Bronchial epithelial cell (primary cell): ENCODE data around the gene ZNF283. TPM values are rescaled to one million over a fixed set of nuclear protein-coding genes. Genes with fewer than 3 reads are reported as not detected.

Experiments used
- DNase-seq: peaks from one replicate; pipeline ENCODE4 v3.0.0-alpha.2; 2010; ENCODE audit warnings: low read depth
- FAIRE-seq: peaks from 2 replicates; lab custom pipeline; 2011; peaks lifted over from hg19 to GRCh38; lab: Jason Lieb, UNC
- H3K27me3 ChIP-seq: 2 replicates; pipeline ENCODE4 v1.5.1; 2011; ENCODE audit warnings: low read length; ENCODE audit not compliant: control insufficient read depth, insufficient read depth
- H3K36me3 ChIP-seq: 2 replicates; pipeline ENCODE4 v1.5.1; 2011; ENCODE audit warnings: low read length; ENCODE audit not compliant: control insufficient read depth, insufficient read depth
- H3K4me3 ChIP-seq: 2 replicates; pipeline ENCODE4 v1.5.1; 2011; ENCODE audit warnings: mild to moderate bottlenecking, low read depth, low read length, control low read depth
- CTCF ChIP-seq: IDR thresholded peaks from 2 replicates; pipeline ENCODE4 v1.5.1; 2011; ENCODE audit warnings: mild to moderate bottlenecking, moderate library complexity, low read length, control low read depth, inconsistent platforms; ENCODE audit not compliant: insufficient read depth, severe bottlenecking
- total RNA-seq: library from RNA; depleted of rRNA; stranded (reverse); fragments of >200 nt; gene quantifications from 2 replicates; pipeline ENCODE4 v1.2.1, GENCODE V29; 2014

ZNF283 gene
- 9.1 and 12.4 TPM in 2 replicates for total RNA-seq

DNA sequence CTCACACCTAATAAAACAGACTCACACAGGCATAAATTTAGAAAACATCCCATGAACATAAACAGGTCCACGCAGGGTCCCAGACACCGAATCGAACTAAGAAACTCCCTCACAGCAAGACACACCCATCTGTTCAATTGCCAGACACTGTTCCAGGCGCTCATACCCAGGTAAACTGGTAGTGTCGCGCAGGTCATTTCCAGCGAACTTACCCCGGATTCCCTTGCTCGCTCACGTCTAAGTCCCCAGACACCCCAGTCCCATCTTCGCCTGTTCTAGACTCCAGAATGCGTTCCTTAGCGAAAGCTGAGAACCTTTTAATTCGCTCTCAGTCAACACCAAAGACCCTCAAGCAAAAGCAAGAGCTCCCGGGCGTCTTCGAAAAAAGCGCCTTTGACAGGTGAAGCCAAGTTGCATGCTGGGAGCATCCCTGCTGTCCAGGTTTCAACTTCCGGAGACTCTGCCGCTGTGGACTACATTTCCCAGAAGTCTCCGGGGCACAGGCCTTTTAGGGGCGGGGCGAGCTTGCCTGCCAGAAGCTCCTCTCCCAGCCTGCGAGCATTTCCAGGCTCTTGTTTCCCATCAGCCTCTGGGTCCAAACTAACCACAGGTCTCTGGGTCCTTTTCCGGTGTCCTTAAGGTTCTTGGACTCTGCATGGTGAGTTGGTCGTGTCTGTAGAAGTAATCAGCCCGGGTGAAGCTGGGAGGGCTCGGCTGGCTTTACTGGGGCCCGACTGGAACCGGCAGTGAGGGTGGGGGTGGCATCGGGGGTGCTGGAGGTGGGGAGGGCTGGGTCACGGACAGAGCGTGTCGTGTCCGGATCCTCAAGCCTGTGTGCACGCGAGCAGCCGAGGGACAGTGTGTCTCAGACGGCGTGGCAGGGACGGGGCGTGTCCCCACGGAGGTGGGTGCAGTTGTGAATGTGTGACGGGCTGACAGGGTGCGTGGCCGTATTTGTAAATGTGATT, at the start of gene ZNF283:
ZNF283 (plus strand) TSS at position 535 of the 968 bp plus-strand sequence. CDS start 6,184 bp downstream, outside the sequence.
- TF ChIP-seq CTCF, result no peak
- DNase-seq, result peak; percentile 82
- FAIRE-seq, result no peak
- no peaks in the 10 kb centered on the region for H3K36me3 ChIP-seq
- no peaks in the 10 kb centered on the region for H3K27me3 ChIP-seq
- H3K4me3 ChIP-seq, result peak within 1 kb of the TSS; percentile 62

DNA sequence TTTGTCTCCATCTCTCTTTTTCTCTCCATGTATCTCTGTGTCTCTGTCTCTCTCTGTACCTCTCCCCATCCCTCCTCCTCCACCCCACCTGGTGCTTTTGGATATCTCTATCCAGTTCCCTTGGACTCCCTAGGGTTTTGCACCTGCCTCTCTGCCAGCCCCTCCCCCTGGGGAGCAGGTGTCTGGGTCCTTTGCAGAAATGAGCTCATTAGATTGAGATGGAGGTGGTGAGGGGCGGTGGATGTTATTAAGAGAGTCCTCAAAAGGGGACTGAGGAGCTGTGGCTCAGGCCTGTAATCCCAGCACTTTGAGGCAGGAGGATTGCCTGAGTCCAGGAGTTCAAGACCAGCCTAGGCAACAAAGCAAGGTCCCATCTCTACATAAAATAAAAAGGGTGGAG, 48.5 kb upstream of the ZNF283 start:
- no peak overlapping the region for H3K4me3 ChIP-seq
- no peak for TF ChIP-seq CTCF
- no peaks in the 10 kb centered on the region for H3K27me3 ChIP-seq
- DNase-seq (no peak), FAIRE-seq (no peak)
- no peaks in the 10 kb centered on the region for H3K36me3 ChIP-seq

DNA sequence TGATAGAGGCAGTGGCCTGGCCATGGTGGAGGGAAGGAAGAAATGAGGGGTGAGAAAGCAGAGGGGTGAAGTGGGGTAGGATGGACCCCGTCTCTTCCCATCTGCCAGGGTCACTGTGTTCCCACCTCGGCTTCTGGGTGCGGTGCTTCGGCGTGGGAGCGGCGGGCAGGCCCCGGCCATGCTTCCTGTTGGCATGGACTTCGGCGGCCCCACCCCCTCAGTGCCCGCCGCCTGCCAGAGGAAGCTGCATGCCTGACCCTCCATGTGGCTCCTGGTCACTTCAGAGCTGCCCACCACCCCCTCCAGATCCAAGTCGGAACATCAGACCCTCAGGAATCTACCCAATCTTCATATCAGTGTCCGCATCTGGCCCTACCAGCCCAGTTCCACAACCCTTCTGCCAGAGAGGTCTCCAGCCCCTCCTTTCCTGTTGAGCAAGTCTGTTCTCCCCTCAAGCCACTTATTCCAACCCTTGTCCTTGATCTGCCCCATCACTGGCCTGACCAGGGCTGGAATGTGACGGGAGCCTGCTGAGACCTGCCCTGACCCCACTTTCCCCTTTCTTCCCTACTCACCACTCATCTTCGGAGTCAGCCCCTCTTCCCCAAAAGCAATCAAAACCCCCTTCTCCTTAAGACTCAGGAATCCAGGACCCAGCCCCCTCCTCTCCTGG, 47.8 kb upstream of the ZNF283 start:
- H3K36me3 ChIP-seq, result no peaks in the 10 kb centered on the region
- FAIRE-seq (no peak), DNase-seq (no peak)
- TF ChIP-seq CTCF, result no peak
- H3K4me3 ChIP-seq, result no peak overlapping the region
- no peaks in the 10 kb centered on the region for H3K27me3 ChIP-seq

DNA sequence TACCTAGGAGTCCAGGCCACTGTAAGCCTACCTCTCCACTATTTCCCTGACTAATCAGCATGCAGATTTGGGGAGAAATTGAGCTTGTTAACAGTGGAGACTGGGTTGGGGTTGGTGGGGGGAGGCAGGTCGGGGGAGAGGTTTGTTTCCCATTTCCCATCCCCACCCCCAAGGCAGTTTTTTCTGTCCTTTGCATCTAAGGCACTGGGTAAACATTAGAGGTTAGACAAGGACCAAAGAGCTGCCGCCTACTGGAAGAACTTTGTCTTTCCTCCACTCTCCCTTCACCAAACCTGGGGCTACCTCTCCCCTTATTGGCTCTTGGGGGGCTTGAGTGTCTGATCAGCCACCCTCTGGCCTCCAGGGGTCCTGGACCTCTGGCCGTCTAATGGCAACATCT, 47.3 kb upstream of the ZNF283 start:
- DNase-seq (no peak), FAIRE-seq (no peak)
- Histone ChIP-seq H3K4me3 (no peak overlapping the region), H3K36me3 (no peaks in the 10 kb centered on the region), H3K27me3 (no peaks in the 10 kb centered on the region)
- peak; percentile 41 for TF ChIP-seq CTCF

- TF ChIP-seq CTCF, result no peak
- peak within 1 kb of the TSS; percentile 9 for H3K4me3 ChIP-seq
- peak; percentile 85 for FAIRE-seq
Observed at GRCh38 chr19:43780706-43781525, 46.2 kb upstream of the ZNF283 start, which contains the start of gene KCNN4. KCNN4 (minus strand) TSS chr19:43780973; CDS start chr19:43780861, 112 bp downstream.

More at GRCh38 chr19:43780706-43781525, 46.2 kb upstream of the ZNF283 start, which contains the start of gene KCNN4:
- DNase-seq, result peak; percentile 81
- Histone ChIP-seq H3K27me3 (no peaks in the 10 kb centered on the region), H3K36me3 (no peaks in the 10 kb centered on the region)
